HG03103 (cell line): ENCODE data around the gene LHX4.

Experiments used
- ATAC-seq: cut with Tn5 transposase; IDR thresholded peaks from one replicate; pipeline ENCODE4 v1.9.1; 2021; ENCODE audit warnings: low read depth; ENCODE audit not compliant: unreplicated experiment

LHX4 gene

DNA sequence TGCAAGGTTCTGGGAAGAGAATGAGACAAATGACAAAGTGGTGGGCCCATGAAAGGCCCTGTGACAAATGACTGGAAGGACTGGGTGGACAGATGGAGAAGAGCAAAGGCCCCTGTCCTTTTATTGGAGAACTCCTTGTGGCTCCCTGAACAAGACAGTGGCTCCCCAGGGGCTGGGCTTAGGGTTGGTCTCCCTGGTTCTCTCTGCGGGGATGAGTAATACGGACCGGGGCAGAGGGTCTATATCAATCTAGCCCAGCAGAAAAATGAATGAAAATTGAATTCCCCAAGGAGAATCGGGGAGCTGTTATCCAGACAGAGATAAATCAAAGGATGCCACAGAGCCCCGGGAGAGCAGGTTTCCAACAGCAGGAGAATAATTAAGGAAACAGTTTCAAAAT, 5.2 kb upstream of the LHX4 start:
- no peak for ATAC-seq

DNA sequence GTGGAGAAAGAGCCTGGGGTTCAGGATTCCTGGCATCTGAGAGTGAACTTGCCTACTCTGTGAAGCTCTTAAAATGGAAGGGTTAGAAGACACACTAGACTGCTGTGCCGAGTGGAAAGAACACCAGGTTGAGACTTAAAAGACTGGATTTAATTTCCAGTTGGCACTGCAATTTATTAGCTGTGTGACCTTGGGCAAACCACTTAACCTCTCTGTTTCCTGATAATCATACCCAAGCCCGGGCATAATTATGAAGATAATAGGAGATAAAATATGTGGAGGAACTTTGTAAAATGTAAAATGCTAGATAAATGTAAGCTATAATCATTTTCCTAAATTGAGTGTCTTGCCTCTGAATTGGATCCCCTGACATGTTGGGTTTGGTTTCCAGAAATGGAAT, 4.7 kb upstream of the LHX4 start:
- ATAC-seq, result no peak

DNA sequence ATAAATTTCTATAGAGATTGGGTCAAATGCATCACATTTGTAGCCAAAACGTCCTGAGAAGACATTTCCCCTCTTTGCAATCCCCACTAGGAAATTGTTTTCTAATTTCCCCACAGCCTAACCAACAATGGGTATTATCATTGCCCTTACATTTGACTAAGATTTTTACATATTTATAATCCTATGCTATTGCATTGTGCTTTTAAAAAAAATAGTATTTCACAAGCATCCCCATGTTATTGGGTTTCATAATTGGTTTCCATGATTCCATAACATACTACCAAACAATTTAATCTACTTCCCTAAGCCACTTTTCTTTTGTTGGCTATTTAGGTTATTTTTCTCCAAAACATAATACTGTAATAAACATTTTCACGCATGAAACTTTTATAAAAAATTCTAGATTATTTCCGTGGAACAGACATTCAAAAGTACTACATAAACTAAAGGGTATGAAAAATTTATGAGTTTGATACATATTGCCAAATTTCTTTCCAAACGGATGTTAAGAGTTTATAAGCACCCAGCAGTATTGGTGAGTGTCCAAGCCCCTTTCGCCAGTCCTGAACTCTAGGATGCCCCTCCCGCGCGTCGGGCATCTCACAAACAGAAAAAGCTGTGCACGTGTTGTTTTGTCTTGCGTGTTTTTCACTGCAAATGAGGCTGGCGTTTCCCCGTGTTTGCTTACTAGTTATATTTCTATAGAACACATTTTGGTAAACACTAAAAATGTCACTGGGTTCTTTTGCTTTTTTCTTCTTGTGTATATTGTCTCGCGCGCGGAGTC, 2.0 kb upstream of the LHX4 start:
- ATAC-seq, result no peak

DNA sequence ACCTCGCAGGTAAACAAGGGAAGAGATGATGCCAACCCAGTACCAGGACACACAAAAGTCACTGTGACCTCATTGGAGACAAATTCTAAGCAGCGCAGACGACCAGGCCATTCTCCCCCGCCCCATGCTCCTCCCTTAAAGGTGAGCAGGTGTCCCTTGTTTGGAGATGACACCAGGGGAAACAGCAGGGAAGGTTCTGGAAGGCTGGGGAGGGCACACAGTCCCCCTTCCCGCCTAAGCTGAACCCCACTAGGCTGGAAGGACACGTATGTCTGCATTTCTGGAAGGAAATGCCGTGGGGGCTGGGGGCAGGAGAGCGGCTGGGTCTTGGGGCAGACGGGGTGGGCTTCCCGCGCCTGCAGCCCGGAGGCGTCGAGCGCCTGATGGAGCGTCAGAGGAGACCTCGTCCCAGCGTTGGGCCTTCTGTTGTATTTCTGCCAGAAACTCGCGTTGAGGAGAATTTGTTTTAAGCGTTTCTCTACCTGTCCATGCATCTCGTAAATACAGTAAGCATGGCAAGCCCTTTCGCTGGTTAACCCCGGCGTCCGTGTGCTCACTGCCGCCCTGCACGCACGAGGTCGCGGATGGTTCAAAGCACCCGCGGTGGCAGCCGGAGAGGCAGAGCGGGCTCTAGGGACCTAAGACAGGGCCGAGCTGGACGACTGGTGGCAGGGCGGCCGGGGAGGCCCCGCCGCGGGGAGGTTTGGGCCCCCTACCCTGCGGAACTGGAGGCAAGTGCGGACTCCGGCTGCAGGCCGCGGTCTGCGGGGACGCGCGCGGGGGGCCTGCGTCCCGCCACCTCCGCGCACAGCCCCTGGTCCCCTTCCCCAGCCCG, 1.2 kb upstream of the LHX4 start:
- ATAC-seq, result peak; percentile 23

DNA sequence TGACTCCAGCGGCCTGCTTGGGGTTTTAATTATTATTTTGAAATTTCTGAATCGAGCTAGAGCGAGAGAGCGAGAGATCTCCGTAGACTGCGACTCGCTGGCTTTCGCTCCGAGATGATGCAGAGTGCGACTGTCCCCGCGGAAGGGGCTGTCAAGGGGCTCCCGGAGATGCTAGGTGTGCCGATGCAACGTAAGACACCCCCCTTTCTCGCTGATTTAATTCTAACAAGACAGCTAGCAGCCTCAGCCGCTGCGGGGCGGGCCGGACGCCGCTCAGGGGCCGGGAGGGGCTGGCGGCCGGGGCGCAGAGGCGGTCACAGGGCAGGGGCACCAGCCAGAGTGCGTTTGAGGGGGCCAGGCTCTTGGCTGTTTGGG, 339 bp downstream of the LHX4 start:
- peak; percentile 6 for ATAC-seq

DNA sequence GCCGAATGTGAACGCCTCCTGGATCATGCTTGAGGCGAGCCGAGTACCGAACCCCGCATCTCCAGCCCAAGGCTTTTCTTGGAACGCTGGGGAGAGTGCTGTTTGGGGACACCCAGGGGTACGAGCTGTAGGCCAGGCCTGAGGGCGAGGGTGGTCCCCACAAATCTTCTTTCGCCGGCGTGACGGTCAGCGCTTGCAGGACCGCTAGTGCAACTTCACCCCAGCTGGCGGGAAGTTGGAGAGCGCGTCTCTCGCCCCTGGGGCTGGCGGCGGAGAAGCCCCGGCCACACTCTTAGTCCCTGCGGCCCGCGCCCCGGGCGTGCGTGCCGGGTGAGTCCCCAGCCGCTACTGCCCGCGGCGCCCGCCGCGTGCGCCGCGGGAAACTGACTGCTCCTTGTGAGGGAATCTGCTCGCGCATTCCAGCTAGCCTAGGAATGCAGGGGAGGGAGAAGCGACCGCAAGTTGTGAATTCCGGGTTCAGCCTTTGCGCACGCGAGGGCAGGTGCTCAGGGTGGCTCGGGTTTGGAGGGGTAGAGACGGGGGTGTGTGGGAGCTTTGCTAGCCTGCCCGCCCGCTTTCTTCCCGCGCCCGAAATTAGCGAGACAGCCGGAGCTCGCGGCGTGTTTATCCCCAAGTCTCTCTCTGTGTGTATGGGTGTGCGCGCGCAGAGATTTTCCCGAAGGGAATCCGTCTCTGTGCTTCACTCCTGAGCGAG, 884 bp downstream of the LHX4 start:
- peak; percentile 1 for ATAC-seq

DNA sequence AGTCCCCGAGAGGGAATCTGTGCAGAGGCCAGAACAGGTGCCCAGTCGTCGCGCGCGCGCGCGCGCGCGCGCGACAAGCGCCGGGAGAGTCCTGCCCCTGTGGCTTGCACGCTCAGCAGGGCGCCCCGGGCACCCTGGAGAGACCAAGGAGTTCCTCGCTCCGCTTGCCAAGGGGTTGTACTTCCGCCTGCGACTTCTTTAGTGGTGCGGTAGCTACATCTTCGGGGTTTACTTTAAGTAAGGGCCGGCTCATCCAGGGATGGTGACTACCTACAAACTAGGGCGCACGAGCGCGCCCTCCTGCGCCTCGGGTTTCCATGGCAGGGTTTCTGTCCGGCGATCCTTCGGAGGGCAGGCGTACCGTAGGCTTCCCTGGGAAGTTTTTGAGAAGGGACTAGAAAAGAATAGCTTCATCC, 1.4 kb downstream of the LHX4 start:
- no peak for ATAC-seq

DNA sequence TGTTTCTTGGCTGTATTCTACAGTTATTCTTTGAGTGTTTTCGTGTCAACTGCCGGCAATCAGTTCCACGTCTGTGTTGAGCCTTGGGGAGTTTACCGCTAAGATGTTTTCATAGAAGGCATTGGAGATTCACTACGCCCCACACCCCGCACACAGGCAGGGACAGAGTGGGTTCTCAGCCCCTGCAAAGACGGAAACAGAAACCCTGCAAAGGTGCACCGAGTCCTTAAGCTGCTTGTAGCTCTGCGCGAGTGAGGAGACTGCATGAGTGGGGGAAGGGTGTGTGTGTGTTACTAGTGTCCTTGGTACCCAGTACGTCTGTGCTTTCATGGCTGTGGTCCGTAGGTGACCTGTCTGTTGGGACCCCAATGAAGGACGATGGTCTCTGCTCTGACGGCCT, 1.9 kb downstream of the LHX4 start:
- no peak for ATAC-seq

DNA sequence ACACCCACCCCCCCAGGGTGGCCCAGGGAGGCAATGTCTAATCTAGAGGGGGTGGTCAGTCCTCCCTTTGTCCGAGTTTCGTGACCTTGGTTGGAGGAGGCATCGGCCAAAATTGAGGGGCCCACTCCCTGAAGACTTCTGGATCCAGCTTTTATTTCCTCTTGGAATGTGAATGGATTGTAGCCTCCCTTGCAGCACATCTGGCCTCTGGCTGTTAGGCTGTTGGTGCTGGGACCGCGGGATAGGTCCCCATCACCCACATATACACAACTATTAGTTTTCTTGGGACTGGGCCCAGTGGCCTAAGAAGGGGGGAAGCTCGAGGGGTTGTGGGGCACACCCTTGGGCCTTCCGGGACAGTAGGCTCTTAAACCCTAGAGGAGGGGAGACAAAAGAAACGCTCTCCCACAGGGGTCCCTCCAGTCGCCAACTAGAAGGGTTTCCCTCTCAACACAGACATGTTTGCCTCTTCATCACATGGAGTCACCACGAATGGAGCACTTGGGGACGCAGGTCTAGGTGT, 2.5 kb downstream of the LHX4 start:
- no peak for ATAC-seq

DNA sequence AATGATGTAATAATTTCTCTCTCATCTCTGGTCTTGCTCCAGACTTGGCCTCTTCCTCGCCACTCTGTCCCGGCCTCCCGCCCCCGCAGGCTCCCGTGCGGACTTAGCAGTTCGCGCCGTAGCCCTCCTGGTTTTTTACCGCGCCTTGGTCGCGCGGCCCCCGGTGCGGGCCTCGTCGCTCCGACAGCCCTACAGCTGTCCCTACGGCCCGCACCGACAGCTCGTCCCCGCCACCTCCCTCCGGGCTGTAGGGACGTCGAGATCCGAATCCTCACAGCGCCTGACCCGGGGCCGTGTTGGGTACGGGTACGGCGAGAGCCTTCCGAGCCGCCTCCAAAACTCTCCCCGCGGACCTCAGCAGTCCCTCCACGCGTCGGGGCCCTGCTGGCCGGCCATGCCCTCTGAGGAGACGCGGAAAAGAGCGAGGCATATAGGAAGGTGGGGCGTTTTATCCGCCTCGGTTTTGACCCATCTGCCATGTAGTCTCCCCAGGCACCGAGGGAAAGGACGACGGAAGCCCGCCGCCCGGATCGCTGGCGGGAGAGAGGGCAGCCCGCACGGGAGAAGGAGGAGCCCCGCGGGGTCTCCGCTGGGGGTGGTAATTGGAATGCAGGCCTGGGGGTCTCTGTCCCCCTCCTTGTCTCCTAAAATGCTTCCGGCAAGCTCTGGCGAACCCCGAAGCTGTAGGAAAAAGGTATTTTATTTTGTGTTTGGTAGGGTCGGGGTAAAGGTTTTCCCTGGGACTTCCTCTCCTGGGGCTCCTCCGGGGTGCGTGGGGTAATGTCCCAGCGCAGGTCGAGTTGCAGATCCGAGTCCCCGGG, 3.3 kb downstream of the LHX4 start:
- no peak for ATAC-seq

DNA sequence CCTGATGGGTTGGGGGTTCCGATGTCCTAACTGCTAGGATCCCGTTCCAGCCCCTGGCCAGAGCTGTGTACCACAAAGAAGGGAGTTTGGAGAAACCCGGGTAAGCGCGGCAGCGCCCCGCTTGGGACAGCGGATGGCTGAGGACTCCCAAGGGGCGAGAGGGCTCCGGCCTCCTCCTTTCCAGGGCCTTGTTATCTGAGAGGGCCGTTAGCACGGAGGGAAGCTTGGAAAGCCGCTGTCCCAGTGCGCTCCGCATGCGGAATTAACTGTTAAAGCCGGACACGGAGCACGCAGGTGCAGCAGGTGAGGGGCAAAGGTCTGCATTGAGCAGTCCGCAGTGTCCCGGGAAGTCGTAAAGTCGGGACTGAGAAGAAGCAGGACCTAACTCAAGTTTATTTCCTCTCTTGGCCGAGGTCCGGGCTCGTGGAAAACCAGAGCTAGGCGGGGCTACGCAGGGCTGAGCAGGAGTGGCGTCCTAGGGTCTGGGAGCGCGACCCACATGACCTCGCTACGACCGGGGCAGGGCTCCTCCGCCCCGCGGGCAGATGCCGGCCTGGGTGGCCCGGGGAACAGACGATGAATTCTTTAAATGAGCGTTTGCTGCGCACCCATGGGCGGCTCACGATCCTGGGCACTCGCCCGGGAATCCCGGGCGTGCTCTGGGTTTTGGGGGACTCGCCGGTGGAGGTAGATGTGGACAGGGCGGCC, 4.5 kb downstream of the LHX4 start:
- no peak for ATAC-seq

DNA sequence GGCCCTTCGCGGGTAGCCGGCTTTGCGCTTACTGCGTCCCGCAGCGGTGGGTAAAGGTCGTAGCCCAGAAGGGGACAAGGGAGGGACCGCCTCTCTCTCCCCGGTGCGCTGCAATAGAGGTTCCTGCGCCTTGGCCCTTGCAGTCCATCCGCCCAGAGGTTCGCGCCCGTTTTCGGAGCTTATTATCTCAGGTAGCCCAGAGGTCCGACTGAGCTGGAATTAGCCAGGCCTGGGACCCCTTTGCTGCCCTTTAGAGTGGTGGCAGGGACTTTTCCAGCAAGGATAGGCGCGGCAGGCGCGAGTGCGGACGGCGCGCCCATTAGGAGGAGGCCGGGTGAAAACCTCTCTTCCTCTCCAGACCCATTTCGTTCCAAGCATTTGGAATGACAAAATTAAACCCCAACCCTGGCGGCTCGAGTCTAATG, 5.0 kb downstream of the LHX4 start:
- no peak for ATAC-seq

DNA sequence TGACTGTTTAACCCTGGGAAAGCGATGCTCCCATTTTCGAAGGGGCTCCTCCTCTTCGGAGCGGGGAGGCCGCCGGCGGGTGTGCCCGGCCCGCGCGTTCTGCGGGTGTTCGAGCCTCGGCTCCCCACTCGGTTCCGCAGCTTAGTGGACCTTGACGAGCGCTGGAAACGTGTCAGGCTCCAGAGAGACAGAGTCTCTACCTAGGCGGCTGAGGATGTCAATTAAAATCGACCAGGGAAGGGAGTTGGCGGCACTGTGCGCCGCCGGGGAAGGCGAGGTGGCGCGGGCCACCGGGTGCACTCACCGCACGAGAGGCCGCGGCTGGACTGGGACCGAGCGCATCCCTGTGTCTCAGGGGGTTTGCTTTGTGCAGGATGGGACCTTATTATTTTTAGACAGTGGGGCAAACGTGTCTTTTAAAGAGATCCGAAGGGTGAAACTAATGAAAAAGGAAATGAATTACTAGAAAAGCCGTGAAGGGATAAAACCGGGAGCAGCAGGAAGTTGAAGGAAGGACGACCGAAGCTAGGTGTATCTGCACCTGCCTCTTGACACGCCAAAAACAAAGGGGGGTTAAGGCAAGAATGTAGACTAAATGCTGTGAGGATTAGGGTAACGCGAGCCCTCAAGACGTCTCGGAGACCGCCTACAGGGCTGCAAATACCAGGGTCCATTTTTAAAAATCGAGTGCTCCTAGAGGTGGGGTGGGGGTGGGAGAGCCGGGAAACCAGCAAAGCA, 5.6 kb downstream of the LHX4 start:
- ATAC-seq, result no peak

DNA sequence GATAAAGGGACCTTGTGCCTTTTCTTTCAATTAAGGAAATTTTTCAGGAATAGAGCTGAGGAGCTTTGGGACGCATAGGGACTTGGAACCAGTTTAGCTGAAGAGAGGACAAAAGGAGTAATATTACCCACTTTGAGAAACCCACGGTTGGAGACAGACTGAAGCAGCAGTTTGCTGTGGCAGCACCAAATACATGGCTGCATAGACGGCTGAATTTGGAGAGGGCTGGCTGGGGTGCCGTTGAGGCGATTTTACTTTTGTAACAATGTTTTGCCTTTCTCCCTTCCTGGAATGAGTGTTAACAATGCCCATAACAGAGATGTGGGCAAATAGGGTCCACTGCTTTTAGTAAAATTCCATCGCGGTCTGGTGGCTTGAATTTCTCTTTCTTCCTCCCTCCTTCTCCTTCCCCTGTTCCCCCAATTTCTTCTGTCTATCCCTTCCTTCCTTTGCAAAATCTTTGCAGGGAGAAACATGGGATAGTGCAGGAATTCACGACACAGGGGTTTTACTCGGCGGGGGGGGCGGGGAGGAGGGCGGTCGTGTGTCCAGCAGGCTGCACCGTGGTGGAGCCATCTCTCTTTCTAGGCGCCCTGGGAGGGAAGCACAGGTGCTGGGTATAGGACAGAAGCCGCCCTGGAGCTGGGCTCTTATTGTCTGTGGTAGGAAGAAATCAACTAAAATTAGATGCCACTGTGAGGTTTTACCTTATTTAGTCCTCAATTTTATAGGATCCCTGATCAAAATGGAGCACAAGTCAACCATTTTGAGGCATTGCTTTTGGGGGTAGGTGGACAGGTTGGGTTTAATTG, 6.8 kb downstream of the LHX4 start:
- ATAC-seq, result no peak

DNA sequence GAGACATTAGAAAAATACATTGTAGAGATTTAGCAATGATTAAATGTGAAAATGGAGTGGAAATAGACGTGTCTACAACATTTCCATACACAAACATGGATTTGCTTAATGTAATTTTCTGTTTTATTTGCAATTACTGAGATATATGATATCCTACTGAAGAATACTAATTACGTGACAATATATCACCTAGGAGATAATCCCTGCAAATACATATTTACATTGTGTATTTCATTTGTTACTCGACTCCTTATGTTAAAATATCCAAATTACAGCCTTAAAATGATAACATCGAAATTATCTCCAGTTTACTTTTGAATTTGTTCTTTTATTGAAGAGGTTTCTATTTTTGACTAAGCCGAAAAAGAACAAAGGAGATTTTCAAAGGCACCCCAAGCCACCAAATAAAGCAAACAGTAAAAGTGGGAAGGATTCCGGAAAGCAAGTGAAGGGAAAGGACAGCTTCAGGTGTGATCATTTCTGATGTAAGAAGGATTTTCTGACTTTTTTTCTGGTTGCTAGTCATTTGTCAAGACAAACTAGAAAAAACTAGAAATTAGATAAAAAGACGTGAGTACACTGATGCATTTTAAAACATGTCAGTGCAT, 7.9 kb downstream of the LHX4 start:
- no peak for ATAC-seq

DNA sequence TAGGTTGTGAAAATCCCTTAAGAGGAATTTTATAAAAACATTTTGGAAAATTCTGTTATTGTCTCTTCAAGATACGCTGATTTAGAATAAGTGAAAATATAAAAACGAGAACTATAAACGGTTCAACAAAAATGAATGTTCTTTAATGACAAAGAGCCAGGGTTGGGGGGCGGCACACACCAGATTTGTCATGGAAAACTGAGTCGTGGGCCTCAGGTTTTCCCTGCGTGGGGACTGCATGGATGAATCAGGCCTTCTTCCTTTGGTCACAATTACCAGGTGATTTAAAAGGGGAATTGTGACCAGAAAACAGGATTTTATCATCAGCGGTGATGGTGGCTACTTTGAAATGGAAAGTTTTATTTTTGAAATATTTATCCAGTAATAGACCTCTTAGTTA, 8.6 kb downstream of the LHX4 start:
- ATAC-seq, result no peak

DNA sequence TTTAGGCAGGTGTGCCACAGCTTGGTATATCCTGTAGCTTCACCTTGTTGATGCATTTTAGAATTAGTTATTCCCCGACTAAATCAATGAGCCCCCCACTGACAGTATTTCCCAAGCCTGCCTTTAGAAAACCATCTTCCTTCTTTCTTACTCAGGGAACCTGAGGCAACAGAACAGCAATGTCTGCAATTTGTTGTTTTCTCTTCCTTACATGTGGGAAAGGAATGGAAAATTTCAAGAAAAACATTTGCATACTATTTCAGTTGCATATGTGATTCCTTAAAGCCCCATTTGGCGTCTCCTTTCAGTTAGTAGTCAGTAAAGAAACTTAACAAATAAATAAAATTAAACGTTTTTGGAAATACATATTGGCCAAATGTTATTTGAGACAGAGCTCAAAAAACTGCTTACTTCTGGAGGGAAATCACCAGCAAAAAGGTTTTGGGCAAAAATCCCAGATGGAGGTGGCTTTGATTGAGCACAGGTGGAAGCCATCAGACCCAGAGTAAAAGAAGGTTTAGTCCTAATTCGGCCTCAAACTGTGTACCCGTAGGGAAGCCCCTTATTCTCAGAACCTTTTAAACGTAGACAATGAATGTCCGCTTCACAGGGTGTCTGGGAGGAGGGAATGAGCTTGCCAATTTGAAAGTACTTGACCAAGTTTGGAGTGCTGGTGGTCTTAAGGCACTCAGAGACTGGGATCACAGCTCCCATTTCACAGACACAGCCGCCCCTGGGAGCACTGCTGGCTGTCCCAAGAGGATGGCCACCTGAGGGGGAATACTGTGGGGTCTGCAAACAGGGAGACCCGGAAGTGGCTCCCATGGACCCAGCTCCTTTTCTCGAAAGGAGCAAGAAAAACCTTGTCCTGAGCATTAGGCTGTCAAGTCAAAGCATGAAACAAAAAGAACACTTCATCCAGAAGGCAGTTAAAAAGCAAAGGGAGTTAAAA, 9.4 kb downstream of the LHX4 start:
- no peak for ATAC-seq
